Right lobe of liver (tissue), 4 donors: ENCODE results near the gene NAXE.

Experiments used
- POLR2A ChIP-seq: fragments of 450-650 bp; IDR thresholded peaks from one replicate; pipeline ENCODE4 v1.6.1; 2017; ENCODE audit warnings: antibody characterized with exemption, mild to moderate bottlenecking
- TF ChIP-seq, protein P1 (sequence below), 4 donors: fragments of 200-600 bp in 3 of 4; fragments of 450-650 bp in 1 of 4; IDR thresholded peaks; one replicate each; pipeline versions ENCODE4 v1.5.1 to v1.8.0; 2016 to 2022; ENCODE audit warnings: antibody characterized with exemption in 4 of 4, mild to moderate bottlenecking in 2 of 4
- donor health status: DM: no; HTN: no; CAD: no.
- donor health status: DM: no; HTN: no; CAD: no.
- donor health status: DM: no; HTN: yes; CAD: no.

DNA sequence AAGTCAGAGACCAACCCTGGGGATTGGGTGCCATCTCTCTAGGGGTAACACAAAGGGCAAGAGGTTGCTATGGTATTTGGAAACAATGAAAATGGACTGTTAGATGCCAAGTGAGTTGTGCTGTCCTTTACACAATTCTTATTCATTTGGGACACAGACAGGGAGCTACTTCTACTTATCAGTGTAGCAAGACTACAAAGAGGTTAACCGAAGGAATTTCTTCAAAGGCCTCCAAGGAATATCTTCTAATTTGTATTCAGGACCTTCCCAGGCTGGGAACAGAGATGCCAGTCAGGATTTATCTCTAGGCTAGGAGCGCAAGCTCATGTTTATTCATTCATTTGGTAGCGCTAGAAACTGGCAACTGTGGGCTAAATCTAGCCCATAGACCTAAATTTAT is 2.6 kb downstream of the NAXE start:
- TF ChIP-seq, protein P1, sequence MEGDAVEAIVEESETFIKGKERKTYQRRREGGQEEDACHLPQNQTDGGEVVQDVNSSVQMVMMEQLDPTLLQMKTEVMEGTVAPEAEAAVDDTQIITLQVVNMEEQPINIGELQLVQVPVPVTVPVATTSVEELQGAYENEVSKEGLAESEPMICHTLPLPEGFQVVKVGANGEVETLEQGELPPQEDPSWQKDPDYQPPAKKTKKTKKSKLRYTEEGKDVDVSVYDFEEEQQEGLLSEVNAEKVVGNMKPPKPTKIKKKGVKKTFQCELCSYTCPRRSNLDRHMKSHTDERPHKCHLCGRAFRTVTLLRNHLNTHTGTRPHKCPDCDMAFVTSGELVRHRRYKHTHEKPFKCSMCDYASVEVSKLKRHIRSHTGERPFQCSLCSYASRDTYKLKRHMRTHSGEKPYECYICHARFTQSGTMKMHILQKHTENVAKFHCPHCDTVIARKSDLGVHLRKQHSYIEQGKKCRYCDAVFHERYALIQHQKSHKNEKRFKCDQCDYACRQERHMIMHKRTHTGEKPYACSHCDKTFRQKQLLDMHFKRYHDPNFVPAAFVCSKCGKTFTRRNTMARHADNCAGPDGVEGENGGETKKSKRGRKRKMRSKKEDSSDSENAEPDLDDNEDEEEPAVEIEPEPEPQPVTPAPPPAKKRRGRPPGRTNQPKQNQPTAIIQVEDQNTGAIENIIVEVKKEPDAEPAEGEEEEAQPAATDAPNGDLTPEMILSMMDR (IDR thresholded peaks at IDR 0.05) = no peak
- TF ChIP-seq POLR2A = no peak
